Lung (tissue), 12 donors: ENCODE results near the gene CD164L2. TPM values are rescaled to one million over a fixed set of nuclear protein-coding genes. Genes with fewer than 3 reads are reported as not detected.
A peak's percentile ranks its signal among the peaks of the same experiment; 100 is the strongest.

Experiments used
- ATAC-seq: fragments of 200-7000 bp; cut with Tn5 transposase; one replicate; pipeline ENCODE4 v1.9.1; 2020; ENCODE audit warnings: moderate number of reproducible peaks; ENCODE audit not compliant: insufficient read depth, low FRiP score
- DNase-seq, 3 donors: peaks; one replicate each; pipeline ENCODE4 v3.0.0-alpha.2; 2013 to 2017
- H3K27ac ChIP-seq, 2 donors: one replicate each; pipeline ENCODE4 v1.5.1; 2013; ENCODE audit warnings: mild to moderate bottlenecking in 2 of 2, moderate library complexity in 2 of 2, control low read depth in 1 of 2, inconsistent platforms in 1 of 2, low read depth in 1 of 2, low read length in 1 of 2
- H3K27me3 ChIP-seq, 3 donors: one replicate each; pipeline ENCODE4 v1.5.1; 2013; ENCODE audit warnings: low read length in 2 of 3; ENCODE audit not compliant: control insufficient read depth in 3 of 3, insufficient read depth in 3 of 3
- H3K36me3 ChIP-seq, 4 donors: one replicate each; pipeline ENCODE4 v1.5.1; 2013; ENCODE audit warnings: low read length in 4 of 4, mild to moderate bottlenecking in 1 of 4, moderate library complexity in 1 of 4; ENCODE audit not compliant: control insufficient read depth in 4 of 4, insufficient read depth in 4 of 4
- H3K4me1 ChIP-seq, 5 donors: one replicate each; pipeline ENCODE4 v1.5.1; 2013; ENCODE audit warnings: low read length in 5 of 5, mild to moderate bottlenecking in 2 of 5, moderate library complexity in 1 of 5; ENCODE audit not compliant: control insufficient read depth in 5 of 5, insufficient read depth in 5 of 5
- H3K4me3 ChIP-seq: one replicate; pipeline ENCODE4 v1.5.1; 2013; ENCODE audit warnings: mild to moderate bottlenecking, control low read depth, moderate library complexity
- H3K9ac ChIP-seq, 2 donors: one replicate each; pipeline ENCODE4 v1.5.1; 2013; ENCODE audit warnings: low read length in 2 of 2, control low read depth in 1 of 2; ENCODE audit not compliant: insufficient read depth in 1 of 2
- H3K9me3 ChIP-seq, 4 donors: one replicate each; pipeline ENCODE4 v1.5.1; 2013; ENCODE audit warnings: low read length in 3 of 4, mild to moderate bottlenecking in 1 of 4, moderate library complexity in 1 of 4; ENCODE audit not compliant: control insufficient read depth in 4 of 4, insufficient read depth in 3 of 4
- WGBS, 2 donors: extraction: QIAGEN DNeasy Blood & Tissue Kit; methylation state at CpG; one replicate each; pipeline ENCODE4 v1.1.7; 2013; 5-methylcytosine and 5-hydroxymethylcytosine counted together
- polyA plus RNA-seq, 2 donors: library from polyadenylated mRNA; stranded (reverse); fragments of 200-250 nt; gene quantifications; one replicate each; pipeline ENCODE4 v1.2.1, GENCODE V29; 2013
- total RNA-seq, 2 donors: library from RNA; depleted of rRNA in 1 of 2; stranded (reverse); fragments of >200 nt in 1 of 2; gene quantifications; one replicate each; pipeline ENCODE4 v1.2.1, GENCODE V29; 2014 to 2021
- TF ChIP-seq, protein P1 (sequence below): IDR thresholded peaks from 2 replicates; pipeline ENCODE4 v1.5.1; 2012; ENCODE audit warnings: mild to moderate bottlenecking; ENCODE audit errors: control extremely low read depth, extremely low read depth
- donor health status: control.
- donor health status: control.
- donor health status: Bipolar disorder and iron deficiency.
- donor health status: healthy.
- donor health status: DM: yes; HTN: yes; CAD: no.

Gene CD164L2
- total and polyA plus RNA-seq, 4 donors: 6.3 to 19.8 (median 8.9) TPM

DNA sequence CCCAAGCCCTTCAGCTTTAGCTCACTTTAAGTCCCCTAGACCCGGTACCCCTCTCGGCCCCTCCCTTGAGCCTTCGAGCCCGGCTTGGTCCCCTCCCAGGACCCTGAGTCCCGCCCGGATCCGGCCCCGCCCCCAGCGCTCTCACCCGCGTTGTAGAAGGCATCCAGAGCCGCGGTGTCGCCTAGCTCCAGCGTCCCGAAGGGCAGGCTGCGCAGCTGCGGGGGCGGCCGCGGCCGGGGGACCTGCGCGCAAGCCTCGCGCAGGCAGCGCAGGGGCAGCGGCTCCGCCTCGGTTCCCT lies 17.1 kb downstream of the CD164L2 start:
- Histone ChIP-seq H3K9ac (no peak overlapping the region), H3K27me3 (no peaks in the 10 kb centered on the region), H3K4me1 (peaks cover 0 to 17% (median 10%) of the 10 kb centered on the region in 5 donors), H3K4me3 (peak overlapping the region; percentile 63), H3K27ac (peak overlapping the region; percentile 92 to 98), H3K36me3 (peaks cover 0 to 37% (median 2%) of the 10 kb centered on the region in 4 donors), H3K9me3 (no peaks in the 10 kb centered on the region)
- 0% methylated on average over 30 of the region's 30 CpGs for WGBS, 2 donors
- peak; percentile 90 to 91 (median 90) for DNase-seq
- TF ChIP-seq, protein P1, sequence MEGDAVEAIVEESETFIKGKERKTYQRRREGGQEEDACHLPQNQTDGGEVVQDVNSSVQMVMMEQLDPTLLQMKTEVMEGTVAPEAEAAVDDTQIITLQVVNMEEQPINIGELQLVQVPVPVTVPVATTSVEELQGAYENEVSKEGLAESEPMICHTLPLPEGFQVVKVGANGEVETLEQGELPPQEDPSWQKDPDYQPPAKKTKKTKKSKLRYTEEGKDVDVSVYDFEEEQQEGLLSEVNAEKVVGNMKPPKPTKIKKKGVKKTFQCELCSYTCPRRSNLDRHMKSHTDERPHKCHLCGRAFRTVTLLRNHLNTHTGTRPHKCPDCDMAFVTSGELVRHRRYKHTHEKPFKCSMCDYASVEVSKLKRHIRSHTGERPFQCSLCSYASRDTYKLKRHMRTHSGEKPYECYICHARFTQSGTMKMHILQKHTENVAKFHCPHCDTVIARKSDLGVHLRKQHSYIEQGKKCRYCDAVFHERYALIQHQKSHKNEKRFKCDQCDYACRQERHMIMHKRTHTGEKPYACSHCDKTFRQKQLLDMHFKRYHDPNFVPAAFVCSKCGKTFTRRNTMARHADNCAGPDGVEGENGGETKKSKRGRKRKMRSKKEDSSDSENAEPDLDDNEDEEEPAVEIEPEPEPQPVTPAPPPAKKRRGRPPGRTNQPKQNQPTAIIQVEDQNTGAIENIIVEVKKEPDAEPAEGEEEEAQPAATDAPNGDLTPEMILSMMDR: no peak
- peak; percentile 73 for ATAC-seq

DNA sequence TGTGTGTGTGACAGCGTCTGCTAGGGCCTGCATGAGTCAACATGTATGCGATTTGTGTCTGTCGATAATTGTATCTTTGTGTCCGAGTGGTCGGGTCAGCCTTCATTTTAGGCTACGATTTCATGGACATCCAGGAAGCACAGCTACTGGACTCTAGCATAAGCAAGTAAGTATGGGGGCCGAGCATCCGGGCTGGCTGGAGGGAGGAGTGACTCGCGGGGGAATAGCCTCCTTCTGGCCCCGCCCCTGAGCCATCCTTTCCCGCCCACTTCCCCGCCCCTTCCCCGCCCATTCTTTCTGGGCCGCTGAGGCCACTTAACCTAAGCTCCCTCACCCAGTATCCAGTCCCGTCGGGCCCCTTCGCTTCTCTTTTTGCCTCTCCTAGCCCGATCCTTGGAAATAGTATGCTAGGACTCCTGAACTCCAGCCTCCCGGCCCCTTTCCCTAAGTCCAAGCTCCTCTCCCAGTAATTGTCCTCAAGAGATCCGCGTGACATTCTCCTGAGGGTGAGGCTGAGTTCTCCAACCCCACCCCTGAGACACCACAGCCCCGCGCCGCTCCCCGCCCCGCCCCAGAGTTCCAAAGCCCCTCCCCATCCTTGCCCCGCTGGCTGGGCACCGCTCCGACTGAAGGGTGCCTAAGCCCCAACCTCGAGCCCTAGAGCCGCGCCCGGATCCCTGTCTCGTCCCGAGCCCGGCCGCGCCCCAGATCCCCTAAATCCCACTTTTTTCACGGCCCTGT lies 17.6 kb downstream of the CD164L2 start:
- WGBS, 2 donors: 3 to 5% methylated on average over 29 to 40 of the region's 40 CpGs
- Histone ChIP-seq H3K4me3 (peak overlapping the region; percentile 63), H3K36me3 (peaks cover 0 to 42% (median 2%) of the 10 kb centered on the region in 4 donors), H3K9me3 (no peaks in the 10 kb centered on the region), H3K4me1 (peaks cover 0 to 17% (median 10%) of the 10 kb centered on the region in 5 donors), H3K27me3 (no peaks in the 10 kb centered on the region), H3K9ac (peak overlapping the region in 1 of 2 donors; percentile 62), H3K27ac (peak overlapping the region; percentile 92 to 98)
- DNase-seq (peak; percentile 94 to 95 (median 95)), ATAC-seq (peak; percentile 79)
- TF ChIP-seq, protein P1: no peak

DNA sequence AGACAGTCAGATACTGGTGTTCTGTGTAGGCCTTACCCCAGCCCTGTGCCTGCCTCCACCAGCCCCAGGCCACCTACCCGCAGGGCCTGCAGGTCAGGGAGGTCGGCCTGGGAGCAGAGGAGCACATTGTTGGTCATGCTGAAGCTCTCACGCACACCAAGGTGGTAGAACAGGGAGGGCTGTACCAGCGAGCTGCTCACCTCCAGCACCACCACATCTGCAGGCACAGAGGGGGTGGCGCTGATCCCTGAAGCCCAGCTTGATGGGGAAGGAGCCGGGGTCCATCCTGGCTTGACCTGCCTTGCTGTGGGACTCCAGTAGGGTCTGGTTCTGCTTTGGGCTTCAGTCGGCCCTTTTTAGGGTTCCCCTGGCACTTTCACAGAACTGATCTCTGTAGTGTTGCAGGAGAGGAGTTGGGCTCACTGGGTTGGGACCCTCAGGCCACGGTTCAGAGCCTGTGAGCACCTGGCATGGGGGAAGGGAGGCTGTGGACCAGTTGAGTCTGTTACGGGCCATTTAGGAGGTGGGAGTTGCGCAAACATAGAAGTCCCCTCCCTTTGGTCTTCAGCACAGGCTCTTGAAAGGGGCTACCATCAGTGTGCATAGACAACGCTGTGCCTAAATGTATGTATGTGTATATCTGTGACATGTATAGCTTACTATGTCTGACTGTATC lies 18.3 kb downstream of the CD164L2 start:
- Histone ChIP-seq H3K27me3 (peaks cover 0 to 2% (median 0%) of the 10 kb centered on the region in 3 donors), H3K9ac (peak overlapping the region in 1 of 2 donors; percentile 62), H3K4me1 (peaks cover 0 to 17% (median 10%) of the 10 kb centered on the region in 5 donors), H3K9me3 (no peaks in the 10 kb centered on the region), H3K4me3 (peak overlapping the region; percentile 1), H3K27ac (peak overlapping the region; percentile 78 to 98), H3K36me3 (peaks cover 0 to 46% (median 2%) of the 10 kb centered on the region in 4 donors)
- TF ChIP-seq, protein P1: no peak
- 72 to 76% methylated on average over 11 of the region's 11 CpGs for WGBS, 2 donors
- DNase-seq (no peak), ATAC-seq (no peak)
